Breast epithelium (tissue), 3 donors: ENCODE data around the gene ACOXL.

Experiments
- CTCF ChIP-seq, 3 donors: fragments of 450-650 bp; IDR thresholded peaks; one replicate each; pipeline ENCODE4 v1.5.1; 2016 to 2017; ENCODE audit warnings: antibody characterized with exemption in 3 of 3, mild to moderate bottlenecking in 3 of 3, moderate library complexity in 3 of 3
- POLR2A ChIP-seq: fragments of 450-650 bp; IDR thresholded peaks from one replicate; pipeline ENCODE4 v1.6.1; 2016; ENCODE audit warnings: antibody characterized with exemption, mild to moderate bottlenecking, moderate library complexity
- POLR2AphosphoS5 ChIP-seq, 3 donors: sonication (generic); formaldehyde crosslinking; IDR thresholded peaks; one replicate each; pipeline ENCODE4 v1.6.1; 2017; ENCODE audit warnings: antibody characterized with exemption in 3 of 3

- TF ChIP-seq CTCF (IDR thresholded peaks at IDR 0.05), result no peak
- TF ChIP-seq POLR2AphosphoS5 (IDR thresholded peaks at IDR 0.05), result no peak
- no peak for TF ChIP-seq POLR2A
Observed at GRCh38 chr2:110999626-111000025, 267.3 kb downstream of the ACOXL start.
